HFFc6 (cell line): ENCODE data around the gene IQGAP2. TPM values are rescaled to one million over a fixed set of nuclear protein-coding genes. Genes with fewer than 3 reads are reported as not detected.

ENCODE experiments used
- DNase-seq: peaks from one replicate; pipeline ENCODE4 v3.0.0-alpha.2; 2018
- H3K27ac Mint-ChIP-seq: 2 replicates; pipeline ENCODE4 v1.8.0; 2020; ENCODE audit warnings: mild to moderate bottlenecking, mixed read lengths
- H3K27me3 Mint-ChIP-seq: 2 replicates; pipeline ENCODE4 v1.8.0; 2021; ENCODE audit warnings: mild to moderate bottlenecking, moderate library complexity, mixed read lengths; ENCODE audit not compliant: insufficient read depth
- H3K36me3 Mint-ChIP-seq: 2 replicates; pipeline ENCODE4 v1.8.0; 2021; ENCODE audit warnings: low read depth, mixed read lengths
- H3K4me1 Mint-ChIP-seq: 2 replicates; pipeline ENCODE4 v1.8.0; 2020; ENCODE audit warnings: low read depth, mixed read lengths
- H3K4me3 Mint-ChIP-seq: 2 replicates; pipeline ENCODE4 v1.8.0; 2020; ENCODE audit warnings: mild to moderate bottlenecking, moderate library complexity, mixed read lengths
- H3K9me3 Mint-ChIP-seq: 2 replicates; pipeline ENCODE4 v1.8.0; 2020; ENCODE audit warnings: mild to moderate bottlenecking, mixed read lengths
- CTCF ChIP-seq: fragments of 200-600 bp; sonication (generic); IDR thresholded peaks from 2 replicates; pipeline ENCODE4 v1.5.0; 2021; ENCODE audit warnings: antibody characterized with exemption, mild to moderate bottlenecking
- total RNA-seq, 6 experiments: library from RNA; stranded (reverse); fragmentation: NEBNext Ultra II Directional; extraction: Animal tissue kit (Norgen Biotek cat#: 25700); gene quantifications; 2 replicates in 1 of 6; 3 replicates in 5 of 6; pipeline ENCODE4 v1.2.3, GENCODE V29; 2021

The IQGAP2 gene
- total RNA-seq, 6 experiments from 2014 or later: 0.09 to 0.47 (median 0.21) TPM; not detected in 1

- H3K27me3 Mint-ChIP-seq: no peaks in the 10 kb centered on the region; the same call in 1 of the 2 replicates
- peaks cover 20% of the 10 kb centered on the region for H3K4me1 Mint-ChIP-seq
- no peak overlapping the region for H3K4me3 Mint-ChIP-seq
- no peak for TF ChIP-seq CTCF
- no peak overlapping the region for H3K27ac Mint-ChIP-seq
- H3K36me3 Mint-ChIP-seq: peaks cover 5% of the 10 kb centered on the region; the same call in 1 of the 2 replicates
- DNase-seq: no peak
- H3K9me3 Mint-ChIP-seq: no peaks in the 10 kb centered on the region
Measured at GRCh38 chr5:76626738-76627137, 223.7 kb downstream of the IQGAP2 start.

- TF ChIP-seq CTCF: no peak
- no peaks in the 10 kb centered on the region for H3K9me3 Mint-ChIP-seq
- DNase-seq: no peak
Measured at GRCh38 chr5:76634661-76635060, 231.6 kb downstream of the IQGAP2 start.

GRCh38 chr5:76637490-76637889 is 234.4 kb downstream of the IQGAP2 start:
- Mint-ChIP-seq H3K27me3 (no peaks in the 10 kb centered on the region), H3K36me3 (no peaks in the 10 kb centered on the region), H3K4me1 (peaks cover 27% of the 10 kb centered on the region), H3K27ac (no peak overlapping the region), H3K4me3 (no peak overlapping the region), H3K9me3 (no peaks in the 10 kb centered on the region)
- DNase-seq: no peak
- TF ChIP-seq CTCF: no peak

More at GRCh38 chr5:76634661-76635060, 231.6 kb downstream of the IQGAP2 start:
- peaks cover 14% of the 10 kb centered on the region for H3K4me1 Mint-ChIP-seq
- no peaks in the 10 kb centered on the region for H3K27me3 Mint-ChIP-seq
- H3K36me3 Mint-ChIP-seq: no peaks in the 10 kb centered on the region
- H3K4me3 Mint-ChIP-seq: no peak overlapping the region
- H3K27ac Mint-ChIP-seq: no peak overlapping the region

- Mint-ChIP-seq H3K27ac (no peak overlapping the region), H3K4me1 (peaks cover 37% of the 10 kb centered on the region), H3K9me3 (no peaks in the 10 kb centered on the region), H3K27me3 (no peaks in the 10 kb centered on the region), H3K36me3 (no peaks in the 10 kb centered on the region), H3K4me3 (no peak overlapping the region)
- no peak for DNase-seq
- TF ChIP-seq CTCF: no peak
Measured at GRCh38 chr5:76638479-76638878, 235.4 kb downstream of the IQGAP2 start.

- peak; percentile 60 for DNase-seq
- H3K4me3 Mint-ChIP-seq: no peak overlapping the region
- H3K27me3 Mint-ChIP-seq: no peaks in the 10 kb centered on the region
- peak overlapping the region; percentile 66; the same call in 1 of the 2 replicates for H3K27ac Mint-ChIP-seq
- H3K9me3 Mint-ChIP-seq: no peaks in the 10 kb centered on the region
- TF ChIP-seq CTCF: peak; percentile 96
- peaks cover 49% of the 10 kb centered on the region for H3K4me1 Mint-ChIP-seq
- peaks cover 6% of the 10 kb centered on the region; the same call in 1 of the 2 replicates for H3K36me3 Mint-ChIP-seq
Measured at GRCh38 chr5:76641514-76642120, 238.5 kb downstream of the IQGAP2 start.
